ENCODE results near the gene PSME1. TPM values are rescaled to one million over a fixed set of nuclear protein-coding genes. Genes with fewer than 3 reads are reported as not detected.

Gene PSME1
- total and polyA plus RNA-seq, 11 donors = 87.3 to 331 (median 113) TPM

GRCh38 chr14:24132976-24133375 lies 3.0 kb upstream of the PSME1 start:
- Histone ChIP-seq H3K36me3 (peaks cover 0 to 13% (median 9%) of the 10 kb centered on the region in 9 donors), H3K9me3 (no peaks in the 10 kb centered on the region), H3K4me1 (peaks cover 0 to 58% (median 37%) of the 10 kb centered on the region in 12 donors), H3K27me3 (no peaks in the 10 kb centered on the region), H3K4me3 (peak overlapping the region in 7 of 12 donors; percentile 38 to 58 (median 46)), H3K27ac (peak overlapping the region; percentile 79 to 99 (median 93))
- no peak for ATAC-seq
- no peak for DNase-seq
- no peak for TF ChIP-seq POLR2A (IDR thresholded peaks at IDR 0.05)
- TF ChIP-seq, protein P1, sequence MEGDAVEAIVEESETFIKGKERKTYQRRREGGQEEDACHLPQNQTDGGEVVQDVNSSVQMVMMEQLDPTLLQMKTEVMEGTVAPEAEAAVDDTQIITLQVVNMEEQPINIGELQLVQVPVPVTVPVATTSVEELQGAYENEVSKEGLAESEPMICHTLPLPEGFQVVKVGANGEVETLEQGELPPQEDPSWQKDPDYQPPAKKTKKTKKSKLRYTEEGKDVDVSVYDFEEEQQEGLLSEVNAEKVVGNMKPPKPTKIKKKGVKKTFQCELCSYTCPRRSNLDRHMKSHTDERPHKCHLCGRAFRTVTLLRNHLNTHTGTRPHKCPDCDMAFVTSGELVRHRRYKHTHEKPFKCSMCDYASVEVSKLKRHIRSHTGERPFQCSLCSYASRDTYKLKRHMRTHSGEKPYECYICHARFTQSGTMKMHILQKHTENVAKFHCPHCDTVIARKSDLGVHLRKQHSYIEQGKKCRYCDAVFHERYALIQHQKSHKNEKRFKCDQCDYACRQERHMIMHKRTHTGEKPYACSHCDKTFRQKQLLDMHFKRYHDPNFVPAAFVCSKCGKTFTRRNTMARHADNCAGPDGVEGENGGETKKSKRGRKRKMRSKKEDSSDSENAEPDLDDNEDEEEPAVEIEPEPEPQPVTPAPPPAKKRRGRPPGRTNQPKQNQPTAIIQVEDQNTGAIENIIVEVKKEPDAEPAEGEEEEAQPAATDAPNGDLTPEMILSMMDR (IDR thresholded peaks at IDR 0.05) = no peak
- intact Hi-C loops (cut with DNase I) = no loop called here
- WGBS, 4 donors = 65 to 82% (median 70%) methylated on average over 2 of the region's 2 CpGs

DNA sequence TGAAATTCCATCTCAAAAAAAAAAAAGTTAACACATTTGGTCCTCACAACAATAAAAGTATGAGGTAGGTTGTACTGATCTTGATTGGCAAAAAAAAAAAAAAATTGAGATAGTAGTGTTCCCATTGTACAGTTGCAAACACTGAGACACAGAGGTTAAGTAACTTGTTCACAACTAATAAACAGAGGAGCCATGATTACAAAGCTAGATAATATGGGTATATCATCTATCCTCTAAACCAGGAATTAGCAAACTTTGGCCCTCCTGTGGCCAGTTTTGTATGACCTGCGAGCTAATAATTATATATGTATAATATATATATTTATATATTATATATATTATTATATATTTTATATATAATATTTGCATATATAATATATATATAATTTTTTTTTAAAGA lies 2.3 kb upstream of the PSME1 start:
- Histone ChIP-seq H3K4me1 (peaks cover 0 to 64% (median 39%) of the 10 kb centered on the region in 12 donors), H3K9me3 (no peaks in the 10 kb centered on the region), H3K36me3 (peaks cover 0 to 21% (median 17%) of the 10 kb centered on the region in 9 donors), H3K27me3 (no peaks in the 10 kb centered on the region), H3K27ac (peak overlapping the region in 2 of 12 donors; percentile 9 to 93), H3K4me3 (no peak overlapping the region)
- intact Hi-C loops (cut with DNase I) = no loop called here
- TF ChIP-seq POLR2A (IDR thresholded peaks at IDR 0.05) = no peak
- TF ChIP-seq, protein P1 (IDR thresholded peaks at IDR 0.05) = no peak
- 92 to 97% (median 95%) methylated on average over 1 of the region's 1 CpG for WGBS, 4 donors
- no peak for ATAC-seq
- no peak for DNase-seq

DNA sequence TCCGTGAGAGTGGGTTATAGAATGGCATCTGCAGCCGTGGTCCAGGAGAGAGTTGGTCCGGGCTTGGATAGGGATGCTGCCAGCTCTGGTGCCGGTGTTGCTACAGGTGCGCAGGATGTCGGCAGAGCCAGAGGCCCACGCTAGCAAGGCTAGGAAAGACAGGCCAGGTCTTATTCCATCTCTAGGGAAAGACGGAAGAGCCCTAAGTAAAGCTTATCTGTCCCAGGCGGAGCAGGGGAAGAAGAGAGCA lies 485 bp upstream of the PSME1 start:
- peaks cover 0 to 31% (median 27%) of the 10 kb centered on the region in 9 donors for H3K36me3 ChIP-seq
- no peaks in the 10 kb centered on the region for H3K9me3 ChIP-seq
- no peak for TF ChIP-seq POLR2A (IDR thresholded peaks at IDR 0.05)
- TF ChIP-seq, protein P1 (IDR thresholded peaks at IDR 0.05) = no peak
- H3K4me1 ChIP-seq = peaks cover 3 to 75% (median 50%) of the 10 kb centered on the region in 12 donors
- intact Hi-C loops (cut with DNase I) = no loop called here
- DNase-seq (no peak), ATAC-seq (no peak)
- peak overlapping the region in 11 of 12 donors; percentile 76 to 99 (median 95) for H3K27ac ChIP-seq
- 3 to 6% (median 5%) methylated on average over 9 of the region's 9 CpGs for WGBS, 4 donors
- no peaks in the 10 kb centered on the region for H3K27me3 ChIP-seq
- H3K4me3 ChIP-seq = peak overlapping the region; percentile 64 to 100 (median 94)

DNA sequence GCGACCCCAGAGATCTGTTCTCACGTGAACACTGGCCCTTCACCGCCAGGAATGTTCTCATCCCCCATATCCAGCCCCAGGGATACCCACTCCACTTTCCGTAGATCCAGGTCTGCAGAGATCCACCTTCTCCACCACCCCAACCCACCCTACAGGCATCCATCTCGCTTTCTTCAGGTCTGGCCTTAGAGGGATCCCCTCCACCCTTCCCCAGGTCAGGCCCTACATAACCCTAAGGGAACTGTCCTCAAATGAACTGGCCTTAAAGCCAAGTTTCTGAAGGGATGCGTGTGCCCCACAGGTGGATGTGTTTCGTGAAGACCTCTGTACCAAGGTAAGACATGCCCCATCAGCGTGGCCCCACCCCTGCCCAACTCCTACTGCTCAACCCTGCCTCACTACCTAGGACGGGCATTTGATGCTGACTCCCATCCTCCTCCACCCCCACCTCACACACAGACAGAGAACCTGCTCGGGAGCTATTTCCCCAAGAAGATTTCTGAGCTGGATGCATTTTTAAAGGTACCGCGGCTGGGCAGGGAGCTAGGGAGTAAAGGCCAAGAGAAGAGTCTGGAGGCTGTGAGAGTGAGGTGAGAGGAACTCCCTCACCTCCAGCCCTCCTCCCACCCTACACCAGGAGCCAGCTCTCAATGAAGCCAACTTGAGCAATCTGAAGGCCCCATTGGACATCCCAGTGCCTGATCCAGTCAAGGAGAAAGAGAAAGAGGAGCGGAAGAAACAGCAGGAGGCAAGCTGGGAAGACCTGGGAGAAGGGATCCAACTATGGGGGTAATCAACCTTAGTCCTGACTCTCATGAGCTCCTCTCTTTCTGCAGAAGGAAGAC lies 912 bp downstream of the PSME1 start:
- Histone ChIP-seq H3K4me1 (peaks cover 3 to 68% (median 40%) of the 10 kb centered on the region in 12 donors), H3K36me3 (peaks cover 0 to 31% (median 27%) of the 10 kb centered on the region in 9 donors), H3K27ac (peak overlapping the region; percentile 67 to 99 (median 94)), H3K27me3 (no peaks in the 10 kb centered on the region), H3K9me3 (no peaks in the 10 kb centered on the region), H3K4me3 (peak overlapping the region; percentile 64 to 100 (median 94))
- ATAC-seq = no peak
- DNase-seq = no peak
- intact Hi-C loops (cut with DNase I) = no loop called here
- no peak for TF ChIP-seq POLR2A (IDR thresholded peaks at IDR 0.05)
- TF ChIP-seq, protein P1 (IDR thresholded peaks at IDR 0.05) = no peak
- 37 to 44% (median 39%) methylated on average over 13 of the region's 13 CpGs for WGBS, 4 donors
